OCI-LY3 (cell line): ENCODE results near the gene FUT2.

ENCODE experiments used
- H2AFZ ChIP-seq: fragments of 200-600, 300-600 bp; shearing (Covaris generic); 2 replicates; pipeline ENCODE4 v1.6.0; 2014; ENCODE audit warnings: antibody characterized with exemption, low read depth, low read length
- H3K27ac ChIP-seq: fragments of 200-600, 300-600 bp; sonication (generic); 2 replicates; pipeline ENCODE4 v1.5.1; 2014; ENCODE audit warnings: mild to moderate bottlenecking, low read length, moderate library complexity, mixed read lengths
- H3K27me3 ChIP-seq: fragments of 200-600, 300-600 bp; sonication (generic); 2 replicates; pipeline ENCODE4 v1.6.1; 2014; ENCODE audit warnings: low read depth, low read length, mixed read lengths
- H3K36me3 ChIP-seq: fragments of 200-600, 300-600 bp; sonication (generic); replicated peaks from 2 replicates; pipeline ENCODE3; 2014; ENCODE audit warnings: low read depth, low read length, mixed read lengths
- H3K4me1 ChIP-seq: fragments of 300-600, 200-600 bp; sonication (generic); 2 replicates; pipeline ENCODE4 v1.6.1; 2014; ENCODE audit warnings: low read length, mixed read lengths
- H3K4me2 ChIP-seq: fragments of 200-600, 300-600 bp; sonication (generic); 2 replicates; pipeline ENCODE4 v1.6.1; 2014; ENCODE audit warnings: low read length, mixed read lengths
- H3K4me3 ChIP-seq: fragments of 300-600, 200-600 bp; sonication (generic); 2 replicates; pipeline ENCODE4 v1.5.1; 2014; ENCODE audit warnings: antibody characterized with exemption, mild to moderate bottlenecking, low read length, moderate library complexity
- H3K79me2 ChIP-seq: fragments of 300-600, 200-600 bp; shearing (Covaris generic); 2 replicates; pipeline ENCODE4 v1.6.1; 2014; ENCODE audit warnings: mild to moderate bottlenecking, low read length, mixed read lengths
- H3K9ac ChIP-seq: fragments of 300-600, 200-600 bp; shearing (Covaris generic); 2 replicates; pipeline ENCODE4 v1.6.0; 2014; ENCODE audit warnings: mild to moderate bottlenecking, low read length, moderate library complexity
- H3K9me3 ChIP-seq: fragments of 200-600, 300-600 bp; shearing (Covaris generic); 2 replicates; pipeline ENCODE4 v1.6.1; 2014; ENCODE audit warnings: low read length, mixed read lengths; ENCODE audit not compliant: insufficient read depth
- H4K20me1 ChIP-seq: fragments of 200-600, 300-600 bp; sonication (generic); 2 replicates; pipeline ENCODE4 v1.6.1; 2016; ENCODE audit warnings: low read length, mixed read lengths; ENCODE audit not compliant: insufficient read depth
- CTCF ChIP-seq: fragments of 200-600, 300-600 bp; sonication (generic); IDR thresholded peaks from 2 replicates; pipeline ENCODE4 v1.5.1; 2014; ENCODE audit warnings: antibody characterized with exemption, low read length, low read depth
- EZH2phosphoT487 ChIP-seq: fragments of 200-600 bp; shearing (Covaris generic); IDR thresholded peaks from 2 replicates; pipeline ENCODE4 v1.6.1; 2018; ENCODE audit warnings: antibody characterized with exemption, mixed run types, low read depth

The FUT2 gene

GRCh38 chr19:48755084-48755641, 59.4 kb downstream of the FUT2 start, which contains the start of gene FGF21:
FGF21 (plus strand) TSS chr19:48755524; CDS start chr19:48756237, 713 bp downstream.
- Histone ChIP-seq H3K4me1 (peaks cover 4% of the 10 kb centered on the region; the same call in 1 of the 2 replicates), H3K79me2 (no peaks in the 10 kb centered on the region), H2AFZ (no peak within 1 kb of the TSS), H3K9me3 (no peaks in the 10 kb centered on the region), H3K36me3 (no peaks in the 10 kb centered on the region), H4K20me1 (no peaks in the 10 kb centered on the region), H3K4me3 (no peak within 1 kb of the TSS), H3K9ac (no peak within 1 kb of the TSS), H3K4me2 (no peak within 1 kb of the TSS), H3K27ac (no peak within 1 kb of the TSS), H3K27me3 (no peaks in the 10 kb centered on the region)
- TF ChIP-seq CTCF = no peak
- TF ChIP-seq EZH2phosphoT487 = no peak
